OCI-LY1 (cell line): ENCODE measurements around the gene GABBR2.

Experiments used
- EZH2 ChIP-seq: fragments of 200-600 bp; sonication (generic), shearing (Covaris generic); IDR thresholded peaks from 2 replicates; pipeline ENCODE4 v1.8.0; 2017; ENCODE audit warnings: borderline replicate concordance, mixed run types, mild to moderate bottlenecking, antibody characterized with exemption, low read length, moderate library complexity, mixed read lengths
- TF ChIP-seq, protein P1 (sequence below): fragments of 200-600 bp; sonication (generic), shearing (Covaris generic); IDR thresholded peaks from 2 replicates; pipeline ENCODE4 v1.5.1; 2017; ENCODE audit warnings: mild to moderate bottlenecking, antibody characterized with exemption, low read length, moderate library complexity, mixed read lengths

DNA sequence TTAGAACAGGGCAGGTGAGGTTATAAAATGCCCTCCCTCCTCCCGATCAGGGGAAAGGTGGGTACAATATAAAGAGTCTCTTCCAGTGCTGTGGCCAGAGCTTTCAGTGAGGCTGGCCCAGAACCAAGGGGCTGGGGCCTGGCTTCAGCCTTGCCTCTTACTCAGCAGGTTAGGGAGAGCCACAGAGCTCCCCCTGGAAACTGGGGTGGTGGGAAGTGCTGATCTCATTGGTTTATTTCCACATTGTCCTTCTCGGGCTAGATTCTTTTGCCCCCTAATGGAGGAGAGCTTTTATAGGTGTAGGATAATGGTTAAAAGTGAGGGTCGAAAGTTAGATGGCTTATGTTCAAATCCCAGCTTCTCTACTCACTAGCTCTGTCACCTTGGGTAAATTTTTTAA is 266.6 kb downstream of the GABBR2 start:
- TF ChIP-seq, protein P1, sequence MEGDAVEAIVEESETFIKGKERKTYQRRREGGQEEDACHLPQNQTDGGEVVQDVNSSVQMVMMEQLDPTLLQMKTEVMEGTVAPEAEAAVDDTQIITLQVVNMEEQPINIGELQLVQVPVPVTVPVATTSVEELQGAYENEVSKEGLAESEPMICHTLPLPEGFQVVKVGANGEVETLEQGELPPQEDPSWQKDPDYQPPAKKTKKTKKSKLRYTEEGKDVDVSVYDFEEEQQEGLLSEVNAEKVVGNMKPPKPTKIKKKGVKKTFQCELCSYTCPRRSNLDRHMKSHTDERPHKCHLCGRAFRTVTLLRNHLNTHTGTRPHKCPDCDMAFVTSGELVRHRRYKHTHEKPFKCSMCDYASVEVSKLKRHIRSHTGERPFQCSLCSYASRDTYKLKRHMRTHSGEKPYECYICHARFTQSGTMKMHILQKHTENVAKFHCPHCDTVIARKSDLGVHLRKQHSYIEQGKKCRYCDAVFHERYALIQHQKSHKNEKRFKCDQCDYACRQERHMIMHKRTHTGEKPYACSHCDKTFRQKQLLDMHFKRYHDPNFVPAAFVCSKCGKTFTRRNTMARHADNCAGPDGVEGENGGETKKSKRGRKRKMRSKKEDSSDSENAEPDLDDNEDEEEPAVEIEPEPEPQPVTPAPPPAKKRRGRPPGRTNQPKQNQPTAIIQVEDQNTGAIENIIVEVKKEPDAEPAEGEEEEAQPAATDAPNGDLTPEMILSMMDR, result no peak
- no peak for TF ChIP-seq EZH2
